ENCODE measurements around the gene ZNF625.
A peak's percentile ranks its signal among the peaks of the same experiment; 100 is the strongest.

ZNF625 gene

GRCh38 chr19:12126707-12127106, 29.8 kb downstream of the ZNF625 start:
- peak; percentile 40 for TF ChIP-seq CTCF (IDR thresholded peaks at IDR 0.05; ENCODE audit: low read depth, low read length)
- no peak for TF ChIP-seq POLR2A (IDR thresholded peaks at IDR 0.05; ENCODE audit: extremely low read depth, insufficient read length)
- H3K4me3 ChIP-seq (ENCODE audit: low read depth, low read length), result no peak overlapping the region
- peak; percentile 24 for DNase-seq (ENCODE audit: low read depth)

GRCh38 chr19:12117201-12117970, 39.1 kb downstream of the ZNF625 start:
- no peak for DNase-seq (ENCODE audit: low read depth)

GRCh38 chr19:12113121-12113520, 43.4 kb downstream of the ZNF625 start:
- no peak for DNase-seq (ENCODE audit: low read depth)
- TF ChIP-seq MAX (IDR thresholded peaks at IDR 0.05; ENCODE audit: low read depth, low read length) (no peak), MYC (IDR thresholded peaks at IDR 0.05; ENCODE audit: low read depth, low read length) (no peak), CTCF (IDR thresholded peaks at IDR 0.05; ENCODE audit: low read depth, low read length) (no peak), POLR2A (IDR thresholded peaks at IDR 0.05; ENCODE audit: extremely low read depth, insufficient read length) (no peak)
- H3K4me3 ChIP-seq (ENCODE audit: low read depth, low read length), result no peak overlapping the region

More at GRCh38 chr19:12117201-12117970, 39.1 kb downstream of the ZNF625 start:
- TF ChIP-seq POLR2A (IDR thresholded peaks at IDR 0.05; ENCODE audit: extremely low read depth, insufficient read length) (no peak), CTCF (IDR thresholded peaks at IDR 0.05; ENCODE audit: low read depth, low read length) (no peak)
- no peak overlapping the region for H3K4me3 ChIP-seq (ENCODE audit: low read depth, low read length)

GRCh38 chr19:12112701-12113100, 43.8 kb downstream of the ZNF625 start:
- no peak overlapping the region for H3K4me3 ChIP-seq (ENCODE audit: low read depth, low read length)
- no peak for TF ChIP-seq POLR2A (IDR thresholded peaks at IDR 0.05; ENCODE audit: extremely low read depth, insufficient read length)
- TF ChIP-seq MAX (IDR thresholded peaks at IDR 0.05; ENCODE audit: low read depth, low read length), result no peak
- no peak for TF ChIP-seq MYC (IDR thresholded peaks at IDR 0.05; ENCODE audit: low read depth, low read length)
- no peak for TF ChIP-seq CTCF (IDR thresholded peaks at IDR 0.05; ENCODE audit: low read depth, low read length)
- no peak for DNase-seq (ENCODE audit: low read depth)

GRCh38 chr19:12111943-12112637, 44.4 kb downstream of the ZNF625 start:
- no peak for DNase-seq (ENCODE audit: low read depth)
- no peak overlapping the region for H3K4me3 ChIP-seq (ENCODE audit: low read depth, low read length)

More at GRCh38 chr19:12111943-12112637, 44.4 kb downstream of the ZNF625 start:
- no peak for TF ChIP-seq CTCF (IDR thresholded peaks at IDR 0.05; ENCODE audit: low read depth, low read length)
- TF ChIP-seq MAX (IDR thresholded peaks at IDR 0.05; ENCODE audit: low read depth, low read length), result no peak
- TF ChIP-seq MYC (IDR thresholded peaks at IDR 0.05; ENCODE audit: low read depth, low read length), result no peak
- TF ChIP-seq POLR2A (IDR thresholded peaks at IDR 0.05; ENCODE audit: extremely low read depth, insufficient read length), result no peak
